GM19455 (cell line): ENCODE data around the gene RAC2.
A peak's percentile ranks its signal among the peaks of the same experiment; 100 is the strongest.
"Not testable (repeated sequence)": the region's sequence is repeated elsewhere in the genome, so short reads cannot be mapped to it uniquely, and the experiment has no call there.

Source experiments
- ATAC-seq: cut with Tn5 transposase; IDR thresholded peaks from one replicate; pipeline ENCODE4 v1.9.1; 2021; ENCODE audit not compliant: unreplicated experiment

Gene RAC2

GRCh38 chr22:37256075-37256726 lies 12.1 kb upstream of the RAC2 start:
- no peak for ATAC-seq

GRCh38 chr22:37255558-37256006 lies 11.5 kb upstream of the RAC2 start:
- no peak for ATAC-seq

GRCh38 chr22:37254867-37255233 lies 10.8 kb upstream of the RAC2 start:
- no peak for ATAC-seq

- no peak for ATAC-seq
These were observed 10.3 kb upstream of the RAC2 start for GRCh38 chr22:37254209-37254866.

GRCh38 chr22:37253126-37253660 lies 9.1 kb upstream of the RAC2 start:
- ATAC-seq = no peak

- not testable (repeated sequence) for ATAC-seq
These were observed 7.8 kb upstream of the RAC2 start for GRCh38 chr22:37251836-37252235.

GRCh38 chr22:37249986-37250385 lies 5.9 kb upstream of the RAC2 start:
- no peak for ATAC-seq

- ATAC-seq = no peak
These were observed 4.2 kb upstream of the RAC2 start for GRCh38 chr22:37248251-37248650.

GRCh38 chr22:37245740-37246139 lies 1.7 kb upstream of the RAC2 start:
- ATAC-seq = no peak

- ATAC-seq = peak; percentile 35
These were observed 1.1 kb upstream of the RAC2 start for GRCh38 chr22:37244922-37245722.

- ATAC-seq = peak; percentile 7
These were observed 511 bp downstream of the RAC2 start for GRCh38 chr22:37243402-37244113.

GRCh38 chr22:37242395-37242918 lies 1.6 kb downstream of the RAC2 start:
- peak; percentile 52 for ATAC-seq

- no peak for ATAC-seq
These were observed 2.5 kb downstream of the RAC2 start for GRCh38 chr22:37241351-37242142.

GRCh38 chr22:37240941-37241320 lies 3.1 kb downstream of the RAC2 start:
- ATAC-seq = no peak

GRCh38 chr22:37240240-37240940 lies 3.7 kb downstream of the RAC2 start:
- no peak for ATAC-seq

- no peak for ATAC-seq
These were observed 4.5 kb downstream of the RAC2 start for GRCh38 chr22:37239336-37240239.

GRCh38 chr22:37237371-37238268 lies 6.4 kb downstream of the RAC2 start:
- ATAC-seq = no peak
